Tibial nerve (tissue), 4 donors: ENCODE measurements around the gene WDPCP.

Source experiments
- EP300 ChIP-seq, 2 donors: sonication (generic); formaldehyde crosslinking; IDR thresholded peaks; one replicate each; pipeline ENCODE4 v1.6.1; 2017; ENCODE audit warnings: antibody characterized with exemption in 2 of 2, mild to moderate bottlenecking in 1 of 2
- POLR2A ChIP-seq, 2 donors: fragments of 450-650 bp; IDR thresholded peaks; one replicate each; pipeline ENCODE4 v1.6.1; 2017; ENCODE audit warnings: antibody characterized with exemption in 2 of 2, mild to moderate bottlenecking in 2 of 2, moderate library complexity in 2 of 2
- TF ChIP-seq, protein P1 (sequence below), 5 experiments: fragments of 200-600 bp in 3 of 5; fragments of 450-650 bp in 2 of 5; sonication (generic) in 3 of 5; IDR thresholded peaks; one replicate each; pipeline ENCODE4 v1.5.1; 2016 to 2019; ENCODE audit warnings: antibody characterized with exemption in 5 of 5, mild to moderate bottlenecking in 3 of 5, moderate library complexity in 2 of 5

DNA sequence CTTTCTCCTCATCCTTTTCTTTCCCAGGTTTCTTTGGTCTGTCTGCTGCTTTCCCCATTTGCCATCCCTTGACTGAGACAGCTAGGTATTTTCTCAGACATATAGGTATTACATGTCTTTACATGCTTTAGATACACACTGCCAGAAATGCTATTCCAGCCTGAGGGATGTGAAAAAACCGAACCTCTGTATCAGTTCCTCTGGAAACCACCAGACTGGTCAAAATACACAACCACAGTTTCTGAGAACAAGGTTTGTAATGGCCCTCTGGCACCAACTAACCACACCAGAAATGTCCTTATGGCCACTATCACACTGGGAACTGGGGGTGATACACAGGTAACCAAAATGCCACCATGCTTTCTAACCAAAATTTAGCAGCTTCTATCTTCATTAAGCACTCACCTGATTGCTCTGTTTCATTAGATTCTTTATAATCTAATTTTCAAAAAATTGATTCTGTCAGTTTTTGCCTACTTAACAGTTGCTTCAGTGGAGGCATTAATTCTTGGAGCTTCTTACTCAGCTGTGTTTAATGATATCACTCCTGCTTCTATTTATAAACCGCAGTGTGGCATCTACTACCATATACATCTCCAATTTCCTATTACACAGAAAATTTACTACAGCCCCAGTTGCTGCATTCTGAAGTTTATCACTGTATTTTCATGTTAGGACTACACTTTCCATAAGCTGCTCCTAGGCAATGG is 243.5 kb downstream of the WDPCP start:
- TF ChIP-seq EP300 (IDR thresholded peaks at IDR 0.05) (no peak), POLR2A (IDR thresholded peaks at IDR 0.05) (no peak)
- TF ChIP-seq, protein P1, sequence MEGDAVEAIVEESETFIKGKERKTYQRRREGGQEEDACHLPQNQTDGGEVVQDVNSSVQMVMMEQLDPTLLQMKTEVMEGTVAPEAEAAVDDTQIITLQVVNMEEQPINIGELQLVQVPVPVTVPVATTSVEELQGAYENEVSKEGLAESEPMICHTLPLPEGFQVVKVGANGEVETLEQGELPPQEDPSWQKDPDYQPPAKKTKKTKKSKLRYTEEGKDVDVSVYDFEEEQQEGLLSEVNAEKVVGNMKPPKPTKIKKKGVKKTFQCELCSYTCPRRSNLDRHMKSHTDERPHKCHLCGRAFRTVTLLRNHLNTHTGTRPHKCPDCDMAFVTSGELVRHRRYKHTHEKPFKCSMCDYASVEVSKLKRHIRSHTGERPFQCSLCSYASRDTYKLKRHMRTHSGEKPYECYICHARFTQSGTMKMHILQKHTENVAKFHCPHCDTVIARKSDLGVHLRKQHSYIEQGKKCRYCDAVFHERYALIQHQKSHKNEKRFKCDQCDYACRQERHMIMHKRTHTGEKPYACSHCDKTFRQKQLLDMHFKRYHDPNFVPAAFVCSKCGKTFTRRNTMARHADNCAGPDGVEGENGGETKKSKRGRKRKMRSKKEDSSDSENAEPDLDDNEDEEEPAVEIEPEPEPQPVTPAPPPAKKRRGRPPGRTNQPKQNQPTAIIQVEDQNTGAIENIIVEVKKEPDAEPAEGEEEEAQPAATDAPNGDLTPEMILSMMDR (IDR thresholded peaks at IDR 0.05), result no peak
